Kidney tubule cell (primary cell): ENCODE measurements around the gene TAS2R5.
"Not testable (repeated sequence)": the region's sequence is repeated elsewhere in the genome, so short reads cannot be mapped to it uniquely, and the experiment has no call there.

Experiments
- DNase-seq: peaks from one replicate; pipeline ENCODE4 v3.0.0-alpha.2; 2018; ENCODE audit warnings: low spot score

TAS2R5 gene

GRCh38 chr7:141789917-141790316 lies at the start of gene TAS2R5:
Gene TAS2R5 (plus strand): TSS chr7:141790217. CDS start chr7:141790362, 145 bp downstream.
- DNase-seq = no peak

GRCh38 chr7:141742229-141742628 lies 47.8 kb upstream of the TAS2R5 start:
- no peak for DNase-seq

GRCh38 chr7:141744131-141744530 lies 45.9 kb upstream of the TAS2R5 start:
- no peak for DNase-seq

DNA sequence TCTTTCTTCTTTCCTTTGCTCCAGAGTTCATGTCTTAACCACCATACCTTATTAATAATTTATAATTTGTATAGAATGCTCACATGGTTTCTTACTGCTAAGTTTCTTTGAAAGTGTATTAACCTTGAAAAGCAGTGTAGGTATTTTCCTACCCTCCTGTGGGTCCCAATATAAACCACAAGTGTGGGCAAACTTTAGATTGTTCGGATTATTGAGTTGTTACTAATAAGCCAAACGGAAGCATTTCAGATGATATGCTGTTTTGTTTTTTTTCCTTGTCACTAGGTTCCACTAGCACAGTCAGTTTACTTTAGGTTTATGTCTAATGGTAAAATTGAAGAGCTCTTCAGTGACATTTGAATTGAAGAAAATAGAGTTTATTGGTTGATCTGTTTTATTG lies 41.6 kb upstream of the TAS2R5 start:
- peak; percentile 58 for DNase-seq

- DNase-seq = not testable (repeated sequence)
Observed at GRCh38 chr7:141751904-141752303, 38.1 kb upstream of the TAS2R5 start.

DNA sequence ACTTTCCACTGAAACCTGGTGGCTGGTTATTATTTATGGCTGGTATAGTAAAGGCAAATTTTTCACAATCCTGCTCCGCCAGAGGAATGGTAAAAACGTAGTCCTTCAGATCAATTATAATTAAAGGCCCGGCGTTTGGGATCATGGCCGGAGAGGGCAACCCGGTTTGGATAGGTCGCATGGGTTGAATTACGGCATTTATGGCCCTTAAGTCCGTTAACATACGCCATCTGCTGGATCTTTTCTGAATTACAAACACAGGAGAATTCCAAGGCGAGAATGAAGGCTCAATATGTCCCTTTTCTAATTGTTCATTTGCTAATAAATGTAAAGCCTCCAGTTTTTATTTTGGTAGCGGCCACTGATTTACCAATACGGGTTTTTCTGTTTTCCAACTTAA lies 37.4 kb upstream of the TAS2R5 start:
- DNase-seq = no peak

- peak; percentile 35 for DNase-seq
Observed at GRCh38 chr7:141754939-141755338, 35.1 kb upstream of the TAS2R5 start.

DNA sequence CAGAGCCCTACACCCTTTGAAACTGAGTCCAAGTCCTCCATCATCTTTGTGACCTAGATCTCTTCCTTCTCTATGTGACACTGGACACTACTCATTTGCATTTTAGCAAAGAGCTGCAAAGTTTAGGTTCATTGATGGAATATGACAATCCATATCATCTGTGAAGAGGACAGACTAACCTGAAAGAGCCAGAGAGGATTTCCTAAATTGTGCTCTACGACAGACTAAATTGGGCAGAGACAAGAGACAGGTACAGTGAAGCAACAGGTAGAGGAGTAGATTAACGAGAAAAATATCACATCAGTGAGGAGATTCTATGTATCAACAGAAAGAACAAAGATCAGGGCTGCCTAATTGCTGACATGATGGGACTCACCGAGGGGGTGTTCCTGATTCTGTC lies 26.2 kb upstream of the TAS2R5 start, which contains the start of gene TAS2R3:
Gene TAS2R3, plus strand, starts transcription at position 301 of the 400 bp plus-strand sequence. Its CDS starts 62 bp downstream, at position 363.
- DNase-seq = no peak

- not testable (repeated sequence) for DNase-seq
Observed at GRCh38 chr7:141770083-141770583, 19.9 kb upstream of the TAS2R5 start.

- DNase-seq = no peak
Observed at GRCh38 chr7:141776374-141776773, 13.6 kb upstream of the TAS2R5 start, which contains the start of gene TAS2R4. Gene TAS2R4 (plus strand): TSS chr7:141776674. CDS start chr7:141778489, 1,815 bp downstream.

DNA sequence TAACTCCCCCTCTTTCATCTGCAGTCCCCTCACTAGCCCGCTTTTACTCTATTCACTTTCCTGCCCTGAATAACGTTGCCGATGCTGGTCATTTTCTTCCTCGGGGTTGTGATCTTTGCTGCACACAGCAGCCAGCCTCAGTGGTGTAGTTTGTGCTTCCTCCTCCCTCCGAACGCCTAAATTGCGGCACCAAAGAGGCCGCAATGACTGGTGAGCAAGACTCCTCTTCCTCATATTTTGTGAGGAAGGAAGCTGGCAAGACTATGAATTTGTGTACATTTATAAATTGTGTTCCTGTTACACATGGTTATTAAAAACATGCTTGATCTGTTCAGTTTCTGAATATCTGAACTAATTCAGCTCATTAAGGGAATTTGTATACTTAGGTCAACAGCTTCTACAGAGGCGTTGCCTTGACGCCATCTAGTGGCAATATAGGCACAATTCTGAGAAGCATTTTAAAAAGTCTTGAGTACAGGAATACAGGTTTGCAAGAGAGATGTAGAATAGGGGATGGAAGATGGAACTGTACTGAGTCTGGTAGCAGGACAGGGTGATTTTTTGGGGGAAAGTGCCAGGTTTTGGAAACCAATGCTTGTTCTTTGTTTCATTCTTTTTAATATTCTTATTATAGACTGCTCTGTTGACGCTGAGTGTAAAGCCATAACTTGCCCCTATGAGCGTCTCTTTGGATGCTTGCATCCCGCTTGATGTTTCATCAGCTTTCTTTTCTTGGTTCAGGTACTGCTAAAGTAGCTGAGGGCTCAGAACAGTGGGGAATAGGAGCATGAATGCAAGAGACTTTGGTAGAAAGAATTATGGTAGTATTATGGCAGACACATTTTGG lies 4.1 kb upstream of the TAS2R5 start:
- peak; percentile 61 for DNase-seq

DNA sequence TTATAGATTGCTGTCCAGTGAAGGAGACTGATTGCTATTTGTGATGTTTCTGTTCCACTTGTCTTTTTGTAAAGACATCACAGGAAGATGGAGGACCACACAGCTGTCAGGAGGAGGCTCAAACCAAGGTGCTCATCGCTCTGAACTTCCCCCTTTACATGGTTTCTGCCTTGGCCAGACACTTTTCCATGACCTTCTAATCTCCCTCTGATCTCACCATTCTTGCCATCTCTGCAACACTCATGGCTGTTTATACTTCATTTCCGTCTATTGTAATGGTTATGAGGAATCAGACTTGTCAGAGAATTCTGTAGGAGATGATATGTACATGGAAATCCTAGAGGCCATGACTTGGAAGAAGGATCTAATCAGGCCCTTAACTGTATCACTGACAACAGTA lies 1.7 kb upstream of the TAS2R5 start:
- no peak for DNase-seq

DNA sequence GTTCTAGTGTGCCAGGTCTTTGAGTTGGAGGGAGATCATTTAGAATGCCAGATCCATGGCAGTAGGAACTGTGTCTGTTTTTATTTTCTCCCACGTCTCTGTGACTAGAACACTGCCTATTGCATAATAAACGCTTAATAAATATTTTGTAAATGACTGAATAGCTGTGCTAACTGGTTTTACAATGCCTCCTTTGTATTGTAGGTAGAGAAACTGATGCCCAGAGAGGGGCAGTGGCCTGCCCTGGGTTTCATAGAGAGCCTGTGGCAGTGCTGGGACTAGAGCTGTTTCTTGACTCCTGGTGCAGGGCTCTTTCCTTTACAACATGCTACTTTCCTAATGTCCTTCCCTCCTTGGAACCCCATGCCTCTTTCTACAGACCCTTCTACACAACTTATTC lies 2.5 kb downstream of the TAS2R5 start:
- peak; percentile 20 for DNase-seq

- DNase-seq = no peak
Observed at GRCh38 chr7:141820067-141820466, 30.1 kb downstream of the TAS2R5 start.

DNA sequence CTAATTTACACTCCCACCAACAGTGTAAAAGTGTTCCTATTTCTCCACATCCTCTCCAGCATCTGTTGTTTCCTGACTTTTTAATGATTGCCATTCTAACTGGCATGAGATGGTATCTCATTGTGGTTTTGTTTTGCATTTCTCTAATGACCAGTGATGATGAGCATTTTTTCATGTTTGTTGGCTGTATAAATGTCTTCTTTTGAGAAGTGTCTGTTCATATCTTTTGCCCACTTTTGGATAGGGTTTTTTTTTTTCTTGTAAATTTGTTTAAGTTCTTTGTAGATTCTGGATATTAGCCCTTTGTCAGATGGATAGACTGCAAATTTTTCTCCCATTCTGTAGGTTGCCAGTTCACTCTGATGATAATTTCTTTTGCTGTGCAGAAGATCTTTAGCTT lies 32.4 kb downstream of the TAS2R5 start:
- DNase-seq = not testable (repeated sequence)

GRCh38 chr7:141837683-141838082 lies 47.7 kb downstream of the TAS2R5 start:
- DNase-seq = no peak

DNA sequence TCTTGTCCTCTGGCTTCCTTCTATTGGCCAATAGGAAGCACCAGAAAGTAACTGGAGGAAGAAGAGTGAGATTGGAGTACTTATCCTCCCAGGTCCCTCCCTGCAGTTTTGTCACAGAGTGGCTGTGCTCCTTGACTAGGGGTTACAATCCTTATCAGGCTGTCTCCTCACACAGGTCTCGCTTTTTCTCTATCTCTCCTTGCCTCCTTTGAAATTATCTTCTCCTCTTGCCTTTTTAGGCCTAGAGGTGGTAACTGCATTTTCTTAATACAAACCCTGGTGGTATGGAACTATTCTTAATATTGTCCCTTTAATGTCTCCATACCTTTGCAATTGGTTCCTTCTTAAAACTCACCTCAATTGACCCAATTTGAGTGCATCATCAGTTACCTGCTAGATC lies 48.6 kb downstream of the TAS2R5 start:
- DNase-seq = no peak

- no peak for DNase-seq
Observed at GRCh38 chr7:141839256-141839655, 49.2 kb downstream of the TAS2R5 start.

DNA sequence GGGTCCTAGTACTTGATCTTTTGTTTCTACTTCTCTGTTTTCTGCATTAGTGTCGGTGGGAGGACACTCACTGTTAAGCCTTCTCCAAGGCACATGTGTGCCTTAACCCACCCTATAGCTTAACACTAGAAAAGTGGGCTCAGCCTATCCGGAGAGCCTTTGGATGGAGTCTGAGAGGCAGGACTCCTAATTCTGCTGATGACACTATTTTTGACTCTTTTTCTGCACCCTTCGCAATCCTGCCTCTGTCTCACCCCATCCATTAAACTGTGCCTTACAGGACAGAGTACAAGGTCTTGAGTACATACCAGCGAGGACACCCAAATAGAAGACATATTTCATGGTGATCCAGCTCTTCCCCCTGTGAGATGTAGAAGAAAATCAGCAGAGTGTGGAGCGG lies 50.7 kb downstream of the TAS2R5 start:
- no peak for DNase-seq
